Measurements from ENCODE around the gene ELMO2. TPM values are rescaled to one million over a fixed set of nuclear protein-coding genes. Genes with fewer than 3 reads are reported as not detected.

The ELMO2 gene
- total and polyA plus RNA-seq, 2 experiments from 2014 or later: 38.4 to 51.1 TPM

DNA sequence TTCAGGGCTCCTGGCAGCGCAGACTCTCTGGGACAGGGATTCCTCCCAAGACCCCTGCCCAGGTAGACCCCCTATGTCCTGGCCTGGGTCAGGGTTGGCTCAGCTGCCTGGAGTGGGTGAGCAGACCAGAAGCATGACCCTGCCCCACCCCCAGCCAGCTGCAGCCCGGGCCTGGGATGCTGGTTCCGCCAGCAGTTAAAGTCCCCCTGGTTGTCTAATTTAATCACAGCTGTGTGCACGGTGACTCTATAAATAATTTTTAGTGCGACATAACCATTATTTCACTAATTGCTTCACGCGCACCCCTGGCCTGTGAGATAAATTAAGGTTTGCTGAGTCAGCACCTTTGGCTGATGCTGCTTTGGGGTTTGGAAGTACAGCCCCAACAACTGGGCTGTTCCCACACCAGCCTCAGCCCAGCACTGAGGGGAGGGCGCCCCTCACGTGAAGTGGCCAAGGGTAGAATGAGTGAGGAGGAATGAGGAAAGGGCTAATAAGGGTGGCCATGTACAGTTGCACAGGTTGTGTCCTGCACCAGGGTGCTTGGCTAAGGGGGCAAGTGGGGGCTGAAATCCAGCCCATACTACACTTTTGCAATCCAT, 72.0 kb downstream of the ELMO2 start:
- Histone ChIP-seq H3K79me2 (ENCODE audit: insufficient read depth) (no peaks in the 10 kb centered on the region), H2AFZ (no peak overlapping the region), H3K4me2 (ENCODE audit: unreplicated experiment) (no peak overlapping the region), H3K9me3 (ENCODE audit: low read depth) (no peaks in the 10 kb centered on the region), H3K9me2 (ENCODE audit: insufficient read depth) (no peaks in the 10 kb centered on the region), H3K27me3 (replicated peaks; ENCODE audit: insufficient read depth) (peaks cover 53% of the 10 kb centered on the region), H3K4me1 (ENCODE audit: insufficient read depth) (no peaks in the 10 kb centered on the region), H3K27ac (no peak overlapping the region), H3F3A (ENCODE audit: insufficient read depth) (no peaks in the 10 kb centered on the region), H3K4me3 (no peak overlapping the region), H4K20me1 (ENCODE audit: insufficient read depth) (no peaks in the 10 kb centered on the region), H3K9ac (no peak overlapping the region), H3K36me3 (ENCODE audit: low read depth) (no peaks in the 10 kb centered on the region)
- in situ Hi-C loops (cut with MboI): no loop called here
- TF ChIP-seq EZH2phosphoT487 (IDR thresholded peaks at IDR 0.05; ENCODE audit: insufficient read depth, low read depth) (no peak), EZH2 (IDR thresholded peaks at IDR 0.05; ENCODE audit: insufficient read depth, poor library complexity, severe bottlenecking) (no peak)
- WGBS, 2 experiments (ENCODE audit: low coverage in 1 of 2, low lambda C conversion rate in 2 of 2, missing lambda C conversion rate in 2 of 2): 38 to 40% methylated on average over 9 of the region's 9 CpGs
- DNase-seq: no peak

- Histone ChIP-seq H3K4me1 (ENCODE audit: insufficient read depth) (no peaks in the 10 kb centered on the region), H3K27me3 (replicated peaks; ENCODE audit: insufficient read depth) (peaks cover 44% of the 10 kb centered on the region), H3K9me2 (ENCODE audit: insufficient read depth) (no peaks in the 10 kb centered on the region), H3K27ac (no peak overlapping the region), H3K36me3 (ENCODE audit: low read depth) (no peaks in the 10 kb centered on the region), H3F3A (ENCODE audit: insufficient read depth) (no peaks in the 10 kb centered on the region), H3K4me3 (no peak overlapping the region), H3K9me3 (ENCODE audit: low read depth) (no peaks in the 10 kb centered on the region), H2AFZ (no peak overlapping the region), H3K9ac (no peak overlapping the region), H3K4me2 (ENCODE audit: unreplicated experiment) (no peak overlapping the region), H3K79me2 (ENCODE audit: insufficient read depth) (no peaks in the 10 kb centered on the region), H4K20me1 (ENCODE audit: insufficient read depth) (no peaks in the 10 kb centered on the region)
- TF ChIP-seq EZH2phosphoT487 (IDR thresholded peaks at IDR 0.05; ENCODE audit: insufficient read depth, low read depth): no peak
- no peak for TF ChIP-seq EZH2 (IDR thresholded peaks at IDR 0.05; ENCODE audit: insufficient read depth, poor library complexity, severe bottlenecking)
- no peak for DNase-seq
- in situ Hi-C loops (cut with MboI): no loop called here
- 51 to 52% methylated on average over 8 of the region's 8 CpGs for WGBS, 2 experiments (ENCODE audit: low coverage in 1 of 2, low lambda C conversion rate in 2 of 2, missing lambda C conversion rate in 2 of 2)
These were observed 73.0 kb downstream of the ELMO2 start for GRCh38 chr20:46333161-46333991.

GRCh38 chr20:46332373-46333160, 73.8 kb downstream of the ELMO2 start:
- Histone ChIP-seq H3K9me2 (ENCODE audit: insufficient read depth) (no peaks in the 10 kb centered on the region), H3K27ac (no peak overlapping the region), H3K27me3 (replicated peaks; ENCODE audit: insufficient read depth) (peaks cover 40% of the 10 kb centered on the region), H3K36me3 (ENCODE audit: low read depth) (no peaks in the 10 kb centered on the region), H3K9me3 (ENCODE audit: low read depth) (no peaks in the 10 kb centered on the region), H3K4me3 (no peak overlapping the region), H4K20me1 (ENCODE audit: insufficient read depth) (no peaks in the 10 kb centered on the region), H3K79me2 (ENCODE audit: insufficient read depth) (no peaks in the 10 kb centered on the region), H3K9ac (no peak overlapping the region), H3K4me2 (ENCODE audit: unreplicated experiment) (no peak overlapping the region), H3F3A (ENCODE audit: insufficient read depth) (no peaks in the 10 kb centered on the region), H2AFZ (no peak overlapping the region), H3K4me1 (ENCODE audit: insufficient read depth) (no peaks in the 10 kb centered on the region)
- in situ Hi-C loops (cut with MboI): no loop called here
- TF ChIP-seq EZH2phosphoT487 (IDR thresholded peaks at IDR 0.05; ENCODE audit: insufficient read depth, low read depth): no peak
- no peak for TF ChIP-seq EZH2 (IDR thresholded peaks at IDR 0.05; ENCODE audit: insufficient read depth, poor library complexity, severe bottlenecking)
- WGBS, 2 experiments (ENCODE audit: low coverage in 1 of 2, low lambda C conversion rate in 2 of 2, missing lambda C conversion rate in 2 of 2): 63 to 70% methylated on average over 12 of the region's 12 CpGs
- no peak for DNase-seq

DNA sequence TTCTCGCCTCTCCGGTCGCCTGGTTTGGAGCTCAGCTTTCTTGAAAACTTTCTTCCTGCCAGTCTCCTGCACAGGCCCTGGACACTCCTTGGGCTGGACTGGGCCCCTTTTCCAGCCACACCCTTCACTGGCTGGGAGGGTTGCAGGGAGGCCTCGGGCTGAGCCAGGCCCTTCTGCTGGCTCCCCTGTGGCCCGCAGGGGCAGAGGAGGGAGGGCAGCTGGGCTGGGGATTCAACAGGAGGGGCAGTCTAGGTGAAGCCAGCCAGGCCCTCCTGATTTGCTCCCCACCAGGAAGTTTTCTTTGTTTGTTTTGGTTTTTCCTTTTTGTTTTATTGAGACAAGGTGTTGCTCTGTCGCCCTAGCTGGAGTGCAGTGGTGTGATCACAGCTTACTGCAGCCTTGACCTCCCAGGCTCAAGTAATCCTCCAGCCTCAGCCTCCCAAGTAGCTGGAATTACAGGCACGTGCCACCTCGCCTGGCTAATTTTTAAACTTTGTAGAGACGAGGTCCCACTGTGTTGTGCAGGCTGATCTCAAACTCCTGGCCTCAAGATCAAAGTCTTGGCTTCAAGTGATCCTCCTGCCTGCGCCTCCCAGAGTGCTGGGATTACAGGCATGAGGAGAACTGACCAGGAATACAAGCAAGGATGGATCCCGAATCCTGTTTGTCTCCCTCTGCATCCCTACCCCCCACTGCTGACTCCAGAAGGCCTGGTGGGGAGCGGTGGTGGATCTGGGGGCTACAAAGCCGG, 74.6 kb downstream of the ELMO2 start:
- no peak overlapping the region for H3K4me2 ChIP-seq (ENCODE audit: unreplicated experiment)
- no peaks in the 10 kb centered on the region for H3F3A ChIP-seq (ENCODE audit: insufficient read depth)
- peaks cover 36% of the 10 kb centered on the region for H3K27me3 ChIP-seq (replicated peaks; ENCODE audit: insufficient read depth)
- no peak overlapping the region for H3K4me3 ChIP-seq
- H3K27ac ChIP-seq: no peak overlapping the region
- TF ChIP-seq EZH2phosphoT487 (IDR thresholded peaks at IDR 0.05; ENCODE audit: insufficient read depth, low read depth) (no peak), EZH2 (IDR thresholded peaks at IDR 0.05; ENCODE audit: insufficient read depth, poor library complexity, severe bottlenecking) (no peak)
- H3K9me2 ChIP-seq (ENCODE audit: insufficient read depth): no peaks in the 10 kb centered on the region
- H4K20me1 ChIP-seq (ENCODE audit: insufficient read depth): no peaks in the 10 kb centered on the region
- in situ Hi-C loops (cut with MboI): no loop called here
- H3K36me3 ChIP-seq (ENCODE audit: low read depth): no peaks in the 10 kb centered on the region
- H2AFZ ChIP-seq: no peak overlapping the region
- H3K79me2 ChIP-seq (ENCODE audit: insufficient read depth): no peaks in the 10 kb centered on the region
- no peaks in the 10 kb centered on the region for H3K9me3 ChIP-seq (ENCODE audit: low read depth)
- H3K4me1 ChIP-seq (ENCODE audit: insufficient read depth): no peaks in the 10 kb centered on the region
- H3K9ac ChIP-seq: no peak overlapping the region
- DNase-seq: no peak
- 49 to 51% methylated on average over 13 of the region's 13 CpGs for whole genome bisulfite sequencing, 2 experiments (ENCODE audit: low coverage in 1 of 2, low lambda C conversion rate in 2 of 2, missing lambda C conversion rate in 2 of 2)

Measured in GM23248 (cell line).